GM18867 (cell line): ENCODE results near the gene PCDHGB2.
A peak's percentile ranks its signal among the peaks of the same experiment; 100 is the strongest.
"Not testable (repeated sequence)": the region's sequence is repeated elsewhere in the genome, so short reads cannot be mapped to it uniquely, and the experiment has no call there.

Source experiments
- ATAC-seq: cut with Tn5 transposase; IDR thresholded peaks from one replicate; pipeline ENCODE4 v1.9.1; 2021; ENCODE audit warnings: mild to moderate bottlenecking, moderate library complexity; ENCODE audit not compliant: unreplicated experiment

PCDHGB2 gene

DNA sequence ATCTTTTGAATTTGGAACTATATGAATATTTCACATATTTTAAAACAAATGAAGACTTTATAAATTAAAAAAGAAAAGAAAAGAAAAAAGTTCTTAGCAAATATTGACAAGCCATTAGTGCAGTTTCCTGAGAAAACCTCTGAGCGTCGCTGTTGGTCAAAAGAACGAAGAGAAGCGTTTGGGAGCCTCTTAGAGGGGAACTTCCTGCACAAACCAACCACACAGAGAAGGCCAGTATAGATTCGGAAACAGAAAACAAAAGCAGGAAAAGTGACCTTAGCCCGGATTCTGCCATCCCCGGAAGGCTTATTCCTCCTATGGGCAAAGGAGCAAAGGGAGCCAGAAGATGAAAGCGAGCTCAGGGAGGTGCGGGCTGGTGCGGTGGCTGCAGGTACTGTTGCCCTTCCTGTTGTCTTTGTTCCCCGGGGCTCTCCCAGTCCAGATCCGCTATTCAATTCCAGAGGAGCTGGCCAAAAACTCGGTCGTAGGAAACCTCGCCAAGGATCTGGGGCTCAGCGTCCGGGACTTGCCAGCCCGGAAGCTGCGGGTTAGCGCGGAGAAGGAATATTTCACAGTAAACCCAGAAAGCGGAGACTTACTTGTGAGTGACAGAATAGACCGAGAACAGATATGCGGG, at the start of gene PCDHGB2:
Gene PCDHGB2 (plus strand): TSS at position 205 of the 637 bp plus-strand sequence. CDS start 142 bp downstream, at position 347.
- no peak for ATAC-seq

DNA sequence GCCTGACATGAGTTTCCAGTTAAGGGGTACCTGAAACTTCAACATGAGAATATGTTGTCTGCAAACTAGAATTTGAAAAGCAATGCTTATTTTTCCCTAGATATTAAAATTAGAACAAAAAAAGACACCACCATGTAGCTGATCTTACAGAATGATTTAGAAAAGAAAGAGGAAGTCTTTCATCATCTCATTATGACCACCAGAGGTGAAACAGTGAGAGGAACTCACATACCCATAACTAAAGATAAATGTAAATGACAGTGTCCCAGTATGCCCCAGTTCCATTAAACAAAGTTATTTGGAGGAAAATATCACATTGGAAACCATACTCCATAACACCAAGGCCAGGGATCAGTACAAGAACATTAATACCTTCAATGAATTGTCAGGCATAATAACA, 46.1 kb upstream of the PCDHGB2 start:
- no peak for ATAC-seq

DNA sequence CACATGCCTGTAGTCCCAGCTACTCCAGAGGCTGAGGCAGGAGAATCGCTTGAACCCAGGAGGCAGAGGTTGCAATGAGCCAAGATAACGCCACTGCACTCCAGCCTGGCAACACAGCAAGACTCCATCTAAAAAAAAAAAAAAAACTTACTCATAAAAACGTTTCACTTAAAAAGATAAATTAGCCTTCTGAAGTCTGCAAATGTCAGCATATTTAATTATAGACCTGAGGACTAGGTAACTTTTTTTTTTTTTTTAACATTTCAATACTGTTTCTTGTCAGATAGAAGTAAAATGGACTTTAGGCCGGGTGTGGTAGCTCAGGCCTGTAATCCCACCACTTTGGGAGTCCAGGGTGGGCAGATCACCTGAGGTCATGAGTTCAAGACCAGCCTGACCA, 42.8 kb upstream of the PCDHGB2 start:
- not testable (repeated sequence) for ATAC-seq

DNA sequence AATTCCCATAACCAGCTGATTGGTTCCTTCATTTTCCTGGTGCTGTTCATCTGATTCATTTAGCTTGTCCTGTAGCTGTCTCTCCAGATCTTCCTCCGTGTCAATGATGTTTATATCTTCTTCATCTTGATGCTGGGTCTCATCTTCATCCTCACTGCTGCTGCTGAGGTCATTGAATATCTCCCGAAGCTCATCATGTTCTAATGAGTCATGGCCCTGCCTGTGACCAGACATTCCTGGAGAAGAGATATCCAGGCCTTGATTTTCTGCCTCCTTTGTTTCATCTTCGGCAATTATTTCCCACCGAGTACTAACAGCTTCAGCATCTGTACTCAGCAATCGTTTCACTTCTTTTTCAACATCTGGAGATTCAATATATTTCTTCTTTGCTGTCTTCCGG, 40.6 kb upstream of the PCDHGB2 start:
- no peak for ATAC-seq

GRCh38 chr5:141319699-141320098, 40.1 kb upstream of the PCDHGB2 start:
- ATAC-seq, result no peak

DNA sequence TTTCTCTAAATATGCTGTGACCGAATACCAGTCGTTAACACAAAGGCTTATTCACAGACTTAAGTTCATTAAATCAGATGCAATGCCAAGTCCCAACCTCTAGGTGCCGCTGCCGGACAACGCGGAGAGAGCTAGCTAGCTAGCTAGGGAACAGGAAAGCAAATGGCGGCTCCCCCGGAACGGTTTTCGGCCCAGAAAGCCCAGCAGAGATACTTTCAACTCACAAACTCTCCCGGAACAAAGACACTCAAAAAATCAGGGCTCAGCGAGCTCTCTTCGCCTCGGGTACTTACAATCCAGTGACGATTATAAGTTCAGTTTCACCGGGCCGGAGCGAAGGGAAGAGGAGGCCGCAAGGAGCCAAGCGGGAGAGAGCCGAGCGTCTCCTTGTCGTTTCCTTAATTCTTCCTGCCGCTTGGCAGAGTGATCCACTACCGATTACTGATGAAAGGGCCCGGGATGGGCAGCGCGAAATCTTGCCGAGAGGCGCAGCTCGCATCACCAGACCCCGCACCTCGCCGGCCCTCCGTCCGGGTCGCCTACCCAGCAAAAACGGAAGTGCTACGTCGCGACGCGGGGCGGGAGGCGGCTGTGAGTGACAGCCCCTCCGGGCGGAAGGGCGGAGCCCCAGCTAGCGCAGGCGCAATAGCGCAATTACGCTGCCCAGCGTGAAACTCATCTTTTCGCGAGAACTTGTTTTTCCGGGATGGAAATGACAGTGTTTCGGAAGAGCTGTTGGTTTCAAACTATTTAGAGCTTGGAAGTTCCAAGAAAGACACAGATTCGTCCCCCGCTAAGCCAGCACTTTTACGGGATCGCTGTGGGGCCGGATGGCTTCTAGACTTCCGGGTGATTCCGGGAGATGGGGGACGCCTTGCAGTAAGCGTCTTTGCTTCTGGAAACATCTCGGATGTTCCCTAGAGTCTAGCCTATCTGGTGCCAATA, 39.3 kb upstream of the PCDHGB2 start, which contains the start of gene TAF7:
Gene TAF7 (minus strand): TSS at position 560 of the 945 bp plus-strand sequence. CDS start 740 bp downstream, outside the sequence.
- ATAC-seq, result peak; percentile 94

DNA sequence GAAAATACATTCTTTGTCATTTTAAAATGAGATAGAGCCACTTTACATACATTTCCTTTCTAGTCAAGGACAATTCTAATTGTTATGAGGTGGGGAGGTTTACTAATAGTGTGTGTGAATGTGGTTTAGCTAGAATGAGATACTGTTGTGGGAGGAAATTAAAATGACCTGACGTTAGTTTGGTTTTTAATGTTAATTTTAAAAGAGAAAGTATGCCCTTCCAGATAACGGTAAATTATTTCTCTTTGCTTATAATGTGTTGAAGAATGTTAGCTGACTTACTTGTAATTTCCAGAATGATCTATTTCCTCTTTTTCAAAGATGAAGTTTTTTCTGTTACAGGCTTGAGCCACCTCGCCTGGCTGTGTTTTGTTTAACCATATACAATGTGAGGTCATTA, 37.5 kb upstream of the PCDHGB2 start:
- no peak for ATAC-seq

- peak; percentile 84 for ATAC-seq
Measured at GRCh38 chr5:141326088-141326854, 33.5 kb upstream of the PCDHGB2 start.

DNA sequence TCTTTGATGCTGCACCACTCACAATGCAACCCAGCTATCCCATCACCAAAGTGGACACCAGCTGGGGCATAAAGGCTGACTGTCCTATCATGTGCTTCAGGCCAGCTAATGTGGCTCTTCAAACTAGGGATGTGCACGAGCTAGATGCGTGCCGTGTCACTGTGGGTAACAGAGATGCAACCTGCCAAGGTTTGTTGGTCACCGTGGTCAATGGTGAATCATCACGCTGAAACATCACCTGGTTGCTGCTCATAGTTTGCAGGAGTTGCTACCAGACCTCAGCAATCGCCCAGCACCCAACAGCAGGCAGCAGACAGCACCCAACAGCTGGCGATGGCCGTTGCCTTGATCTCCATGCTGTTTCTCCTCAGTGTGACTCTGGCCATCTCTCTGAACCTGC, 31.6 kb upstream of the PCDHGB2 start:
- no peak for ATAC-seq

DNA sequence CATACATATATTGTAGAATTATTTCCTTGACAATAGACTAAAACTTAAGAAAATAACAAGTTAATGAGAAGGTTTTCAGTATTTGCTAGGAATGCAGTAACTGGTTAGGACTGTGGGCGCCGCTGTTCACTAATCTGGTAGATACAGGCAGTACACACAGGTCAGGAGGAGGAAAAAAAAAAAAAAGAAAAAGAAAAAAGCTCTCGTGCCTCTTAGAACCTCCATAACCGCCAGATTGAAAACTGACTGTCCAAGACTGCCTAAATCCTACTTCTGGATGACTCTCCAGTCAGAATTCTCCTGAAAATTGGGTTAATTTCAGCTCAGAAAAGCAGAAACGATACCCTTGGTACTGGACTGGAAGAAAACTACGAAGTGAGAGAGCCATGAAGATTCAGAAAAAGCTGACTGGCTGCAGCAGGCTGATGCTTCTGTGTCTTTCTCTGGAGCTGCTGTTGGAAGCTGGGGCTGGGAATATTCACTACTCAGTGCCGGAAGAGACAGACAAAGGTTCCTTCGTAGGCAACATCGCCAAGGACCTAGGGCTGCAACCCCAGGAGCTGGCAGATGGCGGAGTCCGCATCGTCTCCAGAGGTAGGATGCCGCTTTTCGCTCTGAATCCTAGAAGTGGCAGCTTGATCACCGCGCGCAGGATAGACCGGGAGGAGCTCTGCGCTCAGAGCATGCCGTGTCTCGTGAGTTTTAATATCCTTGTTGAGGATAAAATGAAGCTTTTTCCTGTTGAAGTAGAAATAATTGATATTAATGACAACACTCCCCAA, 29.3 kb upstream of the PCDHGB2 start, which contains the start of gene PCDHGA1:
Gene PCDHGA1 (plus strand): TSS at position 216 of the 782 bp plus-strand sequence.
- peak; percentile 42 for ATAC-seq

DNA sequence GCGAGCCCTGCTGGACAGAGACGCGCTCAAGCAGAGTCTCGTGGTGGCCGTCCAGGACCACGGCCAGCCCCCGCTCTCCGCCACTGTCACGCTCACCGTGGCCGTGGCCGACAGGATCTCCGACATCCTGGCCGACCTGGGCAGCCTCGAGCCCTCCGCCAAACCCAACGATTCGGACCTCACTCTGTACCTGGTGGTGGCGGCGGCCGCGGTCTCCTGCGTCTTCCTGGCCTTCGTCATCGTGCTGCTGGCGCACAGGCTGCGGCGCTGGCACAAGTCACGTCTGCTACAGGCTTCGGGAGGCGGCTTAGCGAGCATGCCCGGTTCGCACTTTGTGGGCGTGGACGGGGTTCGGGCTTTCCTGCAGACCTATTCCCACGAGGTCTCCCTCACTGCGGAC, 27.2 kb upstream of the PCDHGB2 start:
- ATAC-seq, result not testable (repeated sequence)

- ATAC-seq, result no peak
Measured at GRCh38 chr5:141338538-141339306, 21.1 kb upstream of the PCDHGB2 start, which contains the start of gene PCDHGA2. PCDHGA2 (plus strand) TSS chr5:141338760.

- not testable (repeated sequence) for ATAC-seq
Measured at GRCh38 chr5:141340781-141341354, 18.9 kb upstream of the PCDHGB2 start.

- ATAC-seq, result no peak
Measured at GRCh38 chr5:141342773-141343172, 17.0 kb upstream of the PCDHGB2 start.

- no peak for ATAC-seq
Measured at GRCh38 chr5:141343242-141343952, 16.4 kb upstream of the PCDHGB2 start, which contains the start of gene PCDHGA3. PCDHGA3 (plus strand) TSS chr5:141343829; CDS start chr5:141344034, 205 bp downstream.

GRCh38 chr5:141343953-141344463, 15.8 kb upstream of the PCDHGB2 start:
- no peak for ATAC-seq

- ATAC-seq, result no peak
Measured at GRCh38 chr5:141345327-141345726, 14.5 kb upstream of the PCDHGB2 start.

DNA sequence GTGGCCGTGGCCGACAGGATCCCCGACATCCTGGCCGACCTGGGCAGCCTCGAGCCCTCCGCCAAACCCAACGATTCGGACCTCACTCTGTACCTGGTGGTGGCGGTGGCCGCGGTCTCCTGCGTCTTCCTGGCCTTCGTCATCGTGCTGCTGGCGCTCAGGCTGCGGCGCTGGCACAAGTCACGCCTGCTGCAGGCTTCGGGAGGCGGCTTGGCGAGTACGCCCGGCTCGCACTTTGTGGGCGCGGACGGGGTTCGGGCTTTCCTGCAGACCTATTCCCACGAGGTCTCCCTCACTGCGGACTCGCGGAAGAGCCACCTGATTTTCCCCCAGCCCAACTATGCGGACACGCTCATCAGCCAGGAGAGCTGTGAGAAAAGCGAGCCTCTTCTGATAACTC, 13.8 kb upstream of the PCDHGB2 start:
- ATAC-seq, result not testable (repeated sequence)
